ENCODE data around the gene SLC38A1.

GRCh38 chr12:46298261-46298660 lies 29.4 kb upstream of the SLC38A1 start:
- TF ChIP-seq ZC3H11A (IDR thresholded peaks at IDR 0.05): no peak
- no peak for TF ChIP-seq HDAC2 (IDR thresholded peaks at IDR 0.05)
- no peak for TF ChIP-seq POLR2A (IDR thresholded peaks at IDR 0.05; ENCODE audit: low read length)
- TF ChIP-seq CHD2 (IDR thresholded peaks at IDR 0.05; ENCODE audit: low read length, partially characterized antibody): no peak
- TF ChIP-seq CTCF (IDR thresholded peaks at IDR 0.05): no peak
- no peak for TF ChIP-seq TP53 (CRISPR knock-in tag; IDR thresholded peaks at IDR 0.05)
- no peak for TF ChIP-seq MAZ (IDR thresholded peaks at IDR 0.05; ENCODE audit: borderline replicate concordance, low read depth, low read length)
- no peak for TF ChIP-seq NR3C1 (IDR thresholded peaks at IDR 0.05)
- TF ChIP-seq ELK1 (IDR thresholded peaks at IDR 0.05; ENCODE audit: low read depth, low read length): no peak
- TF ChIP-seq REST (IDR thresholded peaks at IDR 0.05): no peak
- TF ChIP-seq RNF2 (IDR thresholded peaks at IDR 0.05; ENCODE audit: borderline replicate concordance, low read depth): no peak
- no peak for TF ChIP-seq MAFK (IDR thresholded peaks at IDR 0.05; ENCODE audit: partially characterized antibody)
- TF ChIP-seq E2F6 (IDR thresholded peaks at IDR 0.05; ENCODE audit: borderline replicate concordance, low read depth): no peak
- no peak for TF ChIP-seq RAD21 (conservative IDR thresholded peaks at IDR 0.05 in 1 of 2, IDR thresholded peaks at IDR 0.05 in 1 of 2)
